Gastroesophageal sphincter (tissue), 4 donors: ENCODE data around the gene LRRC31. TPM values are rescaled to one million over a fixed set of nuclear protein-coding genes. Genes with fewer than 3 reads are reported as not detected.

Experiments used
- ATAC-seq: fragments of 150-250 bp; one replicate; pipeline ENCODE4 v1.9.1; 2016; ENCODE audit warnings: mild to moderate bottlenecking, moderate library complexity
- H3K27ac ChIP-seq, 4 donors: fragments of 200-600 bp; sonication (generic) in 3 of 4; 1 replicate in 3 of 4; 2 replicates in 1 of 4; pipeline ENCODE4 v1.5.1; 2016 to 2019
- H3K27me3 ChIP-seq: fragments of 200-600 bp; sonication (generic); one replicate; pipeline ENCODE4 v1.5.1; 2019
- H3K36me3 ChIP-seq, 2 donors: fragments of 200-600 bp; sonication (generic); one replicate each; pipeline ENCODE4 v1.5.1; 2019; ENCODE audit warnings: control low read depth in 1 of 2
- H3K4me1 ChIP-seq, 3 donors: fragments of 200-600 bp; sonication (generic); 1 replicate in 2 of 3; 2 replicates in 1 of 3; pipeline ENCODE4 v1.5.1; 2016 to 2019; ENCODE audit warnings: control low read depth in 2 of 3
- H3K4me3 ChIP-seq, 2 donors: fragments of 200-600 bp; sonication (generic); one replicate each; pipeline ENCODE4 v1.5.1; 2019; ENCODE audit warnings: mild to moderate bottlenecking in 1 of 2, moderate library complexity in 1 of 2
- H3K9me3 ChIP-seq, 3 donors: fragments of 200-600 bp; sonication (generic); one replicate each; pipeline ENCODE4 v1.5.1; 2017 to 2019; ENCODE audit warnings: control low read depth in 2 of 3
- EP300 ChIP-seq: sonication (generic); formaldehyde crosslinking; IDR thresholded peaks from one replicate; pipeline ENCODE4 v1.6.1; 2017; ENCODE audit warnings: antibody characterized with exemption, mild to moderate bottlenecking
- POLR2A ChIP-seq, 2 donors: fragments of 450-650 bp; IDR thresholded peaks; one replicate each; pipeline ENCODE4 v1.6.1; 2017; ENCODE audit warnings: antibody characterized with exemption in 2 of 2, mild to moderate bottlenecking in 2 of 2, moderate library complexity in 1 of 2
- POLR2AphosphoS5 ChIP-seq: sonication (generic); formaldehyde crosslinking; IDR thresholded peaks from one replicate; pipeline ENCODE4 v1.6.1; 2017; ENCODE audit warnings: antibody characterized with exemption
- WGBS, 2 donors: methylation state at CpG; one replicate each; pipeline ENCODE4 v1.1.5; 2018; ENCODE audit warnings: low coverage in 1 of 2; 5-methylcytosine and 5-hydroxymethylcytosine counted together
- total RNA-seq, 4 donors: library from RNA; depleted of rRNA; stranded (reverse); fragments of >200 nt; gene quantifications; one replicate each; pipeline ENCODE4 v1.1.0, GENCODE V29; 2016
- TF ChIP-seq, protein P1 (sequence below), 4 experiments: fragments of 200-600 bp in 2 of 4; fragments of 450-650 bp in 2 of 4; sonication (generic) in 1 of 4; IDR thresholded peaks; one replicate each; pipeline ENCODE4 v1.5.1; 2017 to 2019; ENCODE audit warnings: antibody characterized with exemption in 4 of 4, mild to moderate bottlenecking in 2 of 4, moderate library complexity in 2 of 4

LRRC31 gene
- total RNA-seq, 4 donors from 2014 or later = 0.35 TPM; not detected in 3

DNA sequence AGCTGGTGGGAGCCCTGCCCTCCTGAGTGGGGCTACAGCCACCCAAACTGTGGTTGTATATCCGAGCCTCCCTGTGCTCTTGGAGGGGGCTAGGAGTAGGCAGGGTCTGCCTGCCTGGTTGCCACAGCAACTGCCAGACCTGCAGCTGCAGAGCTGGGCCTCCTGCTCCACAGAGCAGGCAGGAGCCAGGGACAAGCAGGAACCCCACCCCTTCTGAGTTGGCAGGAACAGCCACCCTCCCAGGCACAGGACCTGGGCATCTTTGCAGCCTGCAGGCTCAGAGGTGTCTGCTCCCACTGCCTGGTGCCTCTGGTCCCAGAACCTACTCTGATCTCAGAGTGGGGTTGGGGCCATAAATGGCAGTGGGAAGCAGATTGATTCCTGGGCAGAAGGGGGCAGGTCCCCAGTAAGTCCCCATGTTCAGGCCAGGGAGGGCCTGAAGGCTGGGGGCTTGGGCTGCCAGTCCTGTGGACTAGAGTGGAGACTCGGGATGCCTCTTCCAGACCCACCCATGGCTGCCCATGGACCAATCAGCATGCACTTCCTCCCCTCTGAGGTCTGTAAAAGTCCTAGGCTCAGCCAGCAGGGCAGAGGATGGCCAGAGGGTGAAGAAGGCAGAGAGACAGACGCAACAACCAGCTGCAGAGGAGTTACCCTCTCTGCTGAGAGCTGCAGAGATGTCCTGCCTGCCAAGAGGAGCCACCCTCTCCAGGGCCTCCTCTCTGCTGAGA lies 10.3 kb upstream of the LRRC31 start:
- no peak for TF ChIP-seq POLR2AphosphoS5
- no peak for TF ChIP-seq POLR2A (IDR thresholded peaks at IDR 0.05)
- TF ChIP-seq, protein P1, sequence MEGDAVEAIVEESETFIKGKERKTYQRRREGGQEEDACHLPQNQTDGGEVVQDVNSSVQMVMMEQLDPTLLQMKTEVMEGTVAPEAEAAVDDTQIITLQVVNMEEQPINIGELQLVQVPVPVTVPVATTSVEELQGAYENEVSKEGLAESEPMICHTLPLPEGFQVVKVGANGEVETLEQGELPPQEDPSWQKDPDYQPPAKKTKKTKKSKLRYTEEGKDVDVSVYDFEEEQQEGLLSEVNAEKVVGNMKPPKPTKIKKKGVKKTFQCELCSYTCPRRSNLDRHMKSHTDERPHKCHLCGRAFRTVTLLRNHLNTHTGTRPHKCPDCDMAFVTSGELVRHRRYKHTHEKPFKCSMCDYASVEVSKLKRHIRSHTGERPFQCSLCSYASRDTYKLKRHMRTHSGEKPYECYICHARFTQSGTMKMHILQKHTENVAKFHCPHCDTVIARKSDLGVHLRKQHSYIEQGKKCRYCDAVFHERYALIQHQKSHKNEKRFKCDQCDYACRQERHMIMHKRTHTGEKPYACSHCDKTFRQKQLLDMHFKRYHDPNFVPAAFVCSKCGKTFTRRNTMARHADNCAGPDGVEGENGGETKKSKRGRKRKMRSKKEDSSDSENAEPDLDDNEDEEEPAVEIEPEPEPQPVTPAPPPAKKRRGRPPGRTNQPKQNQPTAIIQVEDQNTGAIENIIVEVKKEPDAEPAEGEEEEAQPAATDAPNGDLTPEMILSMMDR (IDR thresholded peaks at IDR 0.05) = no peak
- no peak for TF ChIP-seq EP300
- Histone ChIP-seq H3K27ac (no peak overlapping the region), H3K9me3 (no peaks in the 10 kb centered on the region), H3K27me3 (no peaks in the 10 kb centered on the region), H3K36me3 (no peaks in the 10 kb centered on the region), H3K4me1 (no peaks in the 10 kb centered on the region), H3K4me3 (no peak overlapping the region)
- no peak for ATAC-seq
- no CpG with 5 or more reads among the region's 3 CpGs for WGBS, 2 donors

DNA sequence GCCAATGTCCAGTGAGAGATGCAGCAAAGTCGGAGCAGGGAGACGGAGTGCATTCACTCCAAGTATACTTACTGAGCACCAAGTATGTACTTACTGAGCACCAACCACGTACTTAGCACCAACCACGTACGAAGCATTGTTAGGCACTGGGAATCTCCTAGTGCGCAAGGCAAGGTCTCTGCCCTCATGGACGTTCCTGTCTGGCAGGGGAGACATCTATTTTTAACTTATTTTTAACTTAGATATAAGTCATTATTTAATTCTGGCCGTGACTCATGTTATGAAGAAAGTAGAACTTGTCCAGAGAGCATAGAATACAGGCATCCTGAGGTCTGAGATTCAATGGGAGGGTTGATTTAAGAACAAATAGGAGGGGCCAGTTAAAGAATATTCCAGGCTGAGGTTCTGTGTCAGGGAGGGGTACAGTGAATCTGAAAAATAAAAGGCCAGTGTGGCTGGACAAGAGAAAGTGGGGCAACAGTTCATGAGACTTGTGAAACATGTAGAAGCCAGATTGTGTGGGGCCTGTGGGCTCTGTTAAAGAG lies 9.3 kb upstream of the LRRC31 start:
- Histone ChIP-seq H3K9me3 (no peaks in the 10 kb centered on the region), H3K4me3 (no peak overlapping the region), H3K27ac (no peak overlapping the region), H3K27me3 (no peaks in the 10 kb centered on the region), H3K4me1 (no peaks in the 10 kb centered on the region), H3K36me3 (no peaks in the 10 kb centered on the region)
- WGBS, 2 donors = 71 to 76% methylated on average over 6 to 7 of the region's 8 CpGs
- TF ChIP-seq POLR2AphosphoS5 (no peak), POLR2A (IDR thresholded peaks at IDR 0.05) (no peak), EP300 (no peak)
- TF ChIP-seq, protein P1 (IDR thresholded peaks at IDR 0.05) = no peak
- ATAC-seq = no peak

DNA sequence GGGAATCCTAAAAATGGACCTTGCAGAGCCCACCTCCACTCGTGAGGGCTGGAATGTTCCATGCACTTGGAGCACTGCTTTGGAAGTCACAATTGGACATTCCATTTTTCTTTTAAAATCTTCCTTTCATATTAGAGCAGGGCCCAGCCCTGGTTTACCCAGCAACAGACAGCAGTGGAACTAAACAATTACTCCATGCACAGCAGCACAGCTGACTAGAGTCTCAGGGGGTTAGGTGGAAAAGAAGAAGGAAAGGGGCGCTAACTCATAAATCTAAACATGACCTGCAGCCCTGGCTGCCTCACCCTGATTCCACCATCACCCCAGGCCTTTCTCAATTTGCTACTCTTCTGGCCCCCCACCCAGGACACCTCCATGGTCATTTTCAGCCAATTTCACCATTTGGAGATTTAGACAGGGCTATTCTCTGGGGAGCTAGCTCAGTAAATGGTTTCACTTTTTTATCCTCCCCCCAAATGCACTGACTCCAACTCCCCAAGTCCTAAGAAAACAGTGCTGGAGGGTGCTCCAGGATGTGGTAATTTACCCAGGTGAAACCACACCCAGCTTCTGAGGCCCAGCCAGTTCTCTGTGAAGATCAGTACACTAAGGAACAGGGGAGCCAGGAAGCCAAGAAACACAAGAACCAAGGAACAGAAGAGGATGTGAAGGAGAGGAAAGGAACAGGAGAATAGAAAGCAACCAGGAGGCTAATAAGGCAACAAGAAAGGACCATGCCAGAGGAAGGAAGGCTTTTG lies 1.6 kb upstream of the LRRC31 start:
- WGBS, 2 donors = 58 to 100% methylated on average over 1 to 2 of the region's 2 CpGs
- Histone ChIP-seq H3K36me3 (no peaks in the 10 kb centered on the region), H3K9me3 (no peaks in the 10 kb centered on the region), H3K27me3 (no peaks in the 10 kb centered on the region), H3K4me3 (no peak overlapping the region), H3K4me1 (no peaks in the 10 kb centered on the region), H3K27ac (no peak overlapping the region)
- no peak for TF ChIP-seq POLR2AphosphoS5
- TF ChIP-seq, protein P1 (IDR thresholded peaks at IDR 0.05) = no peak
- no peak for TF ChIP-seq POLR2A (IDR thresholded peaks at IDR 0.05)
- no peak for TF ChIP-seq EP300
- no peak for ATAC-seq

DNA sequence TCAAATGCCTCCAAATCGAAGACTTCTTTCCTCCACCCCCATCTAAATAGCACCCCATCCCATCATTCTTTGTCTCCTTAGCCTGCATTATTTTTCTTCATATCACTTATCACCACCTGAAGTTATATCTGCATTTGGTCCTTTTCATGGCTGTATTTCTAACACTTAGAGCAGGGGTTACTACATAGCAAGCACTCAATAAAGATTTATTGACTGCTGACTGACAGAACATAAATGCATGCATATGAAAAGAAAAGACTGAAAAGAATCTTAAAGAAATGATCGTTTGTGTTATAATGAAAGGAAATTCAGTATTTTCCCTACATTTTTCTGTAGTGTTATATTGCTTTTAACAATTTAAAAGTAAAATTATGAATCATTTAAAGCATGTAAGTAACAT lies 1.4 kb downstream of the LRRC31 start:
- Histone ChIP-seq H3K36me3 (no peaks in the 10 kb centered on the region), H3K27ac (no peak overlapping the region), H3K9me3 (no peaks in the 10 kb centered on the region), H3K4me1 (peaks cover 0 to 3% (median 0%) of the 10 kb centered on the region in 3 donors), H3K27me3 (no peaks in the 10 kb centered on the region), H3K4me3 (no peak overlapping the region)
- no peak for ATAC-seq
- WGBS, 2 donors = 63 to 67% methylated on average over 2 of the region's 2 CpGs
- TF ChIP-seq POLR2AphosphoS5 (no peak), POLR2A (IDR thresholded peaks at IDR 0.05) (no peak), EP300 (no peak)
- TF ChIP-seq, protein P1 (IDR thresholded peaks at IDR 0.05) = no peak
